ENCODE results near the gene TBC1D32.

- no peak for TF ChIP-seq CTCF (IDR thresholded peaks at IDR 0.05; ENCODE audit: low read depth, low read length, poor library complexity, severe bottlenecking)
- TF ChIP-seq EZH2phosphoT487 (IDR thresholded peaks at IDR 0.05; ENCODE audit: borderline replicate concordance, low read length), result no peak
Measured at GRCh38 chr6:121223212-121223611, 111.1 kb downstream of the TBC1D32 start.

Data from DOHH2 (cell line).